Stimulated activated CD4-positive, alpha-beta T cell treated with anti-CD3 and anti-CD28 coated beads, TNF-alpha, amount 100 ng/mL, for 4 hours (primary cell): Measurements from ENCODE around the gene MACROD1.

Experiments used
- DNase-seq, 3 experiments: peaks; one replicate each; pipeline ENCODE4 v3.0.0-alpha.2; 2020; ENCODE audit warnings: low read depth in 3 of 3

The MACROD1 gene

GRCh38 chr11:64015510-64015909 is 150.4 kb downstream of the MACROD1 start:
- DNase-seq: no peak

- no peak for DNase-seq
These were observed 151.6 kb downstream of the MACROD1 start for GRCh38 chr11:64014356-64014755.

- no peak for DNase-seq
These were observed 152.6 kb downstream of the MACROD1 start for GRCh38 chr11:64013141-64013896.

DNA sequence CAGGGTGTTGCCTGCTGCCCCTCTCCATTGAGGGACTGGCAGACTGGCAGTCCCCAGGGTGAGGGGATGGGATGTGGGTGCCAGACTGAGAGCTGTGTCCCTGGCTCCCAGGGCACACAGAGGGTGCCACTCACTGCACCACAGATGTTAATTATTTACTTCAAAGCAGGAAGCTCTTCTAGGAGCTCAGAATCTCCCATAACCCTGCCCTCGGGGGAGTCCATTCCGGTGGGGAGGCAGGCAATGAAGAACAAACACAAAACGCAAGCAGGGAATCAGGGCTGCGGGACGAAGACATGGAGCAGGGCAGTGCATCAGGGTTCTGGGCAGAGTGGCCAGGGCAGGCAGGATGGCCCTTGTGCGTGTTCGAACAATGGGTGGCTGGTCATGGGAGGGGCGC is 154.5 kb downstream of the MACROD1 start:
- no peak for DNase-seq

DNA sequence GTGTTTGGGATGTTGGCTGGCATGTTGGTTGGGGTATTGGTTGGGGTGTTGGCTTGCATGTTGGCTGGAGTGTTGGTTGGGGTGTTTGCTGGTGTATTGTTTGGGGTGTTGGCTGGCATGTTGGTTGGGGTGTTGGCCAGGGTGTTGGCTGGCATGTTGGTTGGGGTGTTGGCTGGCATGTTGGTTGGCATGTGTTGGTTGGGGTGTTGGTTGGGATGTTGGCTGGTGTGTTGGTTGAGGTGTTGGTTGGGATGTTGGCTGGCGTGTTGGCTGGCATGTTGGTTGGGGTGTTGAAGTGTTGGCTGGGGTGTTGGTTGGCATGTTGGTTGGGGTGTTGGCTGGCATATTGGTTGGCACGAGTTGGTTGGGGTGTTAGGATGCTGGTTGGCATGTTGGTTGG is 155.1 kb downstream of the MACROD1 start:
- DNase-seq: no peak

DNA sequence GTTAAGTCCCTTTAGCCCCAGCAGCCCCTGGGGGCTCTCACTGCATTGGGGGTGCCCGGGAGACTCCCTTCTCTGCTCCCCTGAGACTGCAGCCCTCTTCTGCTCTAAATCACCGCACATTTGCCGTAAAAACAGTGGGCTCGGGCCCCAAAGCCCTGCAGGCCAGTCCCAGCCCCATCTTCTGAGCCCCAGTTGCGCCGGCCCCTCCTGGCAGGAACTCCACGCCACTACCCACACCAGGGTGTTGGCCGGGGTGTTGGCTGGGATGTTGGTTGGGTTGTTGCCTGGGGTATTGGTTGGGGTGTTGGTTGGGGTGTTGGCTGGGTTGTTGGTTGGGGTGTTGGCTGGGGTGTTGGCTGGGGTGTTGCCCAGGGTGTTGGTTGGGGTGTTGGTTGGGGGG is 156.2 kb downstream of the MACROD1 start:
- DNase-seq: no peak

DNA sequence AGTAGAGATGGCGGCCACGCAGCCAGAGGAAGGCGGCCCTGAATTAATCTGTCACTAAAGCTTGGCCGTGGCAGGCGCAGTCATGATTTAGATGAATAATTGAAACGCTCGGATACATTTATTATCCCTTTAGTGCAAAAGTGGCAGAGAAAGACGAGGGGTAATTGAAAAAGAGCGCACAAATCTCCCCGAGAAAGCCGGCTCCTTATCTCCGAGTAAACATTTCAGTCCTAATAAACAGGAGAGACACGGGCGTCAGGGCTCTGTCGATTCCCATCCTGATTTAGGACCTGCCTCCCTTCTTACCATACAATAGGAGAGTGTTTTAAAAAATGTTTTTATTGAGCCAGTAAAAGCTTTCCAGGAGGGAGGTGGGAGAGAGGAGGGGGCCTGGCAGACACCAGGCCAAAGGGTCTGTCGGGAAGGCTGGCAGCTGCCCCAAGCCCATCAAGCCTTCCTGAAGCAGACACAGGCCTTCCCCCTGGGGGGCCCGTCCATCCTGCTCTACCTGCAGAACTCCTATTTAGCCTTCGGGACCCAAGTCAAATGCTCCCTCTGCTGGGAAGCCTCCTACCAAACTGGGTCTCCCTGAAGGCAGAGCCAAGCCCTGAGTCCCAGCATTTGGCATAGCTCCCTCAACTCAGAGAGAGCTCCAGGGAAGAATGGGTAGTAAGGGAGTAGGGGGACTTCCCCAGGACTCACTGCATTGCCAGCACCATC is 156.8 kb downstream of the MACROD1 start:
- no peak for DNase-seq

DNA sequence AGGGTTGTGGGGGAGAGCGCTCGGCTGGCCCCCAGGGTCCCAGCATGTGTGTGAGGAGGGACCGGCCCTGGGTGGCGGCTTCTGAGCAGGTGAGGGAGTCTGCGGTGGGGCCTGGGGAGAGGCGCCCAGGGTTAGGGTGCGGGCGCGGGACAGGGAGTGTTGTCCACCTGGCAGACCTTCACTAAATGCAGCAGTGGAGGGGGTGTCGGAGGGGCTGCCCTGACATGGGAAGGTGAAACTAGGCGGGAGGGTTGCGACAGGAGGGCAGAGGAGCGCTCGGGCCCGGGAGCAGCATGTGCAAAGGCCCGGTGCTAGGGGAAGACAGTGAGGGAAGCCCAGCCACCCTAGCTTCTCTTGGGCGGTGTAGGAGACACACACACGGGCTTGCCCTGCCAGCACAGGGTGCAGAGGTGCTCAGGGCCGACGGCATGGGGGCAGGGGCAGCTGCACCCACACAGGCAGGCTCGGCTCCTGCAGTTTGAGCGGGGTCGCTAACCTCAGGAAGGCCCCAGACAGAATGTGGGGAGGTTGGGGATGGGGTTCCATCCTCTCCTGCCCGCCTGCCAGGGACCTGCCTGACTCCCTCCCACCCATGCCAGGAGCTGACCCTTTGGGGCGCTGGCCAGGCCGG is 157.5 kb downstream of the MACROD1 start:
- DNase-seq: no peak

GRCh38 chr11:64007629-64008282 is 158.2 kb downstream of the MACROD1 start:
- DNase-seq: no peak

- DNase-seq: no peak
These were observed 158.7 kb downstream of the MACROD1 start for GRCh38 chr11:64007160-64007628.

DNA sequence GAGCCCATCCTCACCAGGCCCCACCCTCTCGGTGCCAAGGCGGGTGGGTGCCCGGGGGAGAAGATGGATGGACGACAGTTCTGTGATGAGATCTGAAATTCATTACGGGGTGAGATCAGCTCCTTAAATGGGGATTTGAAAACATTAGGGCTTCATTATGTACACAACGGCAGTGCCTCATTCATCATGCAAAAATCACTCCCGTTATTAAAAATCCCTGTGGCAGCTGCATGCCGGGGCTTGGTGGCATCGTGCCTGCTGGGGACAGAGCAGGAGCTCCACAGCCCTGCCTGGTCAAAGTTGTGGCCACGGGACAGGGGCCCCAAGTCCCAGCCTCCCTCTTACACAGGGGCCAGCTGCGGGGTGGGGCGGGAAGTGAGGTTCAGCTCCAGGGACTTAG is 159.5 kb downstream of the MACROD1 start:
- DNase-seq: no peak

DNA sequence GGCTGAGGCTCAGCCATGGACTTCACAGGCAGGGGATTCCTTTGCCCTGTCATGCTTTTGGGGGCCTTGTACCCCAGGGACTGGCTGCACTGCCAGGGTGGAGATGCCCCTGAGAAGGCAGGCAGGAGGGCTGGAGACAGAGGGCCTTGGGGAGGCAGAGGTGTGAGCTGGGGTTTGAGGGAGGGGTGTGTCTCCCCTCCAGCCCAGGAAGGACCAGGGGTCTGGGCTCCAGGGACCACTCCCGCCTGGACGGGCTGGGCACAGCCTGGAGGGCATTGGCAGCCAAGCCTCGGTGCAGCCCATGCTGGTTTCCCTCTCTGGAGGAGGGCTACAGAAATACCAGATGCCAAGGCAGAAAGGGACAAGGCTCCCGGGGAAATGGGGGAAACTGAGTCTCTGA is 160.2 kb downstream of the MACROD1 start:
- no peak for DNase-seq

DNA sequence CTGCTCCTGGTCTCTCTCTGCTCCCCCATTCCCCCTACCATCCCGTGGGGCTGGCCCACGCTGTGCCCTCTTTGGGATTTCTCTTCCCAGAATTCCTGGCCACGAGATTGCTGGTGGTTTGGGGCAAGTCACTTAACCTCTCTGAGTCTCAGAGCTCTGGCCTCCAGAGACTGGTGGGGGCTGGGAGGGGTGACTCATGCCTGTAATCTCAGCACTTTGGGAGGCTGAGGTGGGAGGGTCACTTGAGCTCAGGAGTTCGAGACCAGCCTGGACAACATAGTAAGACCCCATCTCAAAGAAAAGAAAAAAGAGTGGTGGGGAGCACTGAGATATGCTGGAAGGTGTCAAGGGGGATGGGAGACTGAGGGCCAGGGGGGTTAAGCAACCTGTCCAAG is 161.3 kb downstream of the MACROD1 start:
- DNase-seq: no peak

- no peak for DNase-seq
These were observed 161.9 kb downstream of the MACROD1 start for GRCh38 chr11:64003807-64004589.

DNA sequence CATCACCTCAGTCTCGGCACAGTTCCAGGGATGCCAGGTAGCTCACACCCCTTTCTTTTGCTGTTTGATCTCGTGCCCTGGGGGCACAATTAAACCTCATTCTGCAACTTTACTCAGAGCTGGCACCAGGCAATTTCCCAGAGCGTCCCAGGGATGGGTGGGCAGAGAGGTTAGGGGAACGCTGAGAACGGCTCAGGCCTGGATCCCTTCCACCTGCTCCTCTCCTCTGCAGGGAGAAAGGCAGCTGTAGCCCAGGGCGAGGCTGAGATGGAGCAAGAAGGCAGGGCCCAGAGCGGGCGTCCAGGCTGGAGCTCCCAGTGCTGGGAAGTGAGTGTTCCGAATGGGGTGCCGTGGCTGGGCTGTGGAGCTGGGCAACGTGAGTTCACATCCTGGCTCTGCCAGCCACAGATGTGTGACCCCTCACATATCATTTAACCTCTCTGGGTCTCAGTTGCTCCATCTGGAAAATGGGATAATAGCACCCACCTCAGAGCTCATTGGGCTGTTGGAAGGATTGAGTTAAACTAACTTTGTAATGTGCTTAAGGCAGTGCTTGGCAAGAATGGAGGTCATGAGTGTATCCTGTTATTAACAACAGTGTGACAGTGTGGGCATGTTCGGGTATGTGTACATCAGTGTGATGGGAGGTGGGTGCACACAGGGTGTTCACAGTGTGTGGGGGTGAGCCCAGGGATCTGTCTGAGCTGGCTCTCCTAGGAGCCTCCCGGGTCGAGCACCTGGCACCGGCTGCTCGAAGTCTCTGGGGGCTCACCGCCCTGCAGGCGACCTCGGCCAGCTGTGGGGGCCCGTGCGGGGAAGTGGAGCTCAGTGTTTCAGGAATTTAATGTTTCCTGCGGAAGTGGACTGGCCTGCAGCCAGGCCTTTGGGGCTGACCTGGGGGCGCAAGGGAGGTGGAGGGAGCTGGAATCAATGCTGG is 164.2 kb downstream of the MACROD1 start:
- DNase-seq: no peak

GRCh38 chr11:64000740-64001483 is 165.0 kb downstream of the MACROD1 start:
- DNase-seq: no peak

- DNase-seq: peak; percentile 51 to 53 (median 52)
These were observed 165.7 kb downstream of the MACROD1 start for GRCh38 chr11:64000026-64000739.

DNA sequence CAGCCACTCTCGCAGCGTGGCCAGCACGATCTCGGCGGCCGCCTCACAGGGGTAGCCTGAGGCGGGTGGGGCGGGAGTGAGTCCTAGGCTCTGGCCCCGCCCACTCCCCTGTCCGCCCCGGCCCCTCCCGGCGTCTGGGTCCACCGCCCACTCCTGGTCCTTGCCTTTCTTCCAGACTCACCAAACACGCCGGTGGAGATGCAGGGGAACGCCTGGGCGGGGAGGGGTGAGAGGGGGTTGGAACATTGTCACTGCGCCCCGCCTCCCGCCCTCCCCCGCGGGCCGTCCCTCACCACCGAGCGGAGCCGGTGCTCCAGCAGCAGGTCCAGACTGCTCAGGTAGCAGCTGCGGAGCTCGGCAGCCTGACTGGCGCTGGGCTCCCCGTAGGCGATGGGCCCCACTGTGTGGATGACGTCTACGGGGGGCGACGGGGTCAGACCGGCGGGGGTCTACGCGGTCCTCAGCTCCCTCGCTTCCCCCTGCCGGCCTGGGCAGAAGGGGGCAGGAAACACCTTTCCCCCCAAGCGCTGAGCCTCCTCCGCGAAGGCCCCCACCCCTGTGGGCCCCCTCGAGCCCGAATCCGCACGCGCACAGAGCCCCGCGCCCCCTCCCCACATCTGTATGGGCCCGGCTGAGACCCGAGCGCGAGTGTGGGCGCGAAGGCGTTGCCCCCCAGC is 166.4 kb downstream of the MACROD1 start:
- peak; percentile 50 to 58 (median 57) for DNase-seq
